IPS-NIHi7 (cell line): ENCODE measurements around the gene JUN.
A peak's percentile ranks its signal among the peaks of the same experiment; 100 is the strongest.
"Not testable (repeated sequence)": the region's sequence is repeated elsewhere in the genome, so short reads cannot be mapped to it uniquely, and the experiment has no call there.

Experiments
- DNase-seq: peaks from one replicate; pipeline ENCODE4 v3.0.0; 2012; ENCODE audit warnings: mixed read lengths; ENCODE audit errors: extremely low spot score

Gene JUN

DNA sequence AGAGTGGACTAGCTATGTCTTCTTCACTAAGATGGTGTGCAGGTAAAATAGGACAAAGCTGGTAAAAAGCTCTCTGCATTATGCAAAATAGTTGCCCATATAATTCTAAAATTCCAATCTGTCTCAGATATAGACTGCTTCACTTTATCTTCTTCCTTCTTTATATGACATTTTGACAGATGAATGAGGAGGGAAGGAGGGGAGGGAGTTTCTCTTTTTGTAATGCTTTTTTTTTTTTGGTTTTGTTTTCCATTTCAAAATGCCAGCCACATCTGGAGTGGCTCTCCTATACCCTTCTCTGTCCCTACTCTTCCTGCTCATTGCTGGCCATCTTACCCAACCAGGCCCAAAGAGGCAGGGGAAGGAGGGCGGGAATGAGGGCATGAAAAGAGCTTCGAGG lies 24.2 kb upstream of the JUN start:
- no peak for DNase-seq

DNA sequence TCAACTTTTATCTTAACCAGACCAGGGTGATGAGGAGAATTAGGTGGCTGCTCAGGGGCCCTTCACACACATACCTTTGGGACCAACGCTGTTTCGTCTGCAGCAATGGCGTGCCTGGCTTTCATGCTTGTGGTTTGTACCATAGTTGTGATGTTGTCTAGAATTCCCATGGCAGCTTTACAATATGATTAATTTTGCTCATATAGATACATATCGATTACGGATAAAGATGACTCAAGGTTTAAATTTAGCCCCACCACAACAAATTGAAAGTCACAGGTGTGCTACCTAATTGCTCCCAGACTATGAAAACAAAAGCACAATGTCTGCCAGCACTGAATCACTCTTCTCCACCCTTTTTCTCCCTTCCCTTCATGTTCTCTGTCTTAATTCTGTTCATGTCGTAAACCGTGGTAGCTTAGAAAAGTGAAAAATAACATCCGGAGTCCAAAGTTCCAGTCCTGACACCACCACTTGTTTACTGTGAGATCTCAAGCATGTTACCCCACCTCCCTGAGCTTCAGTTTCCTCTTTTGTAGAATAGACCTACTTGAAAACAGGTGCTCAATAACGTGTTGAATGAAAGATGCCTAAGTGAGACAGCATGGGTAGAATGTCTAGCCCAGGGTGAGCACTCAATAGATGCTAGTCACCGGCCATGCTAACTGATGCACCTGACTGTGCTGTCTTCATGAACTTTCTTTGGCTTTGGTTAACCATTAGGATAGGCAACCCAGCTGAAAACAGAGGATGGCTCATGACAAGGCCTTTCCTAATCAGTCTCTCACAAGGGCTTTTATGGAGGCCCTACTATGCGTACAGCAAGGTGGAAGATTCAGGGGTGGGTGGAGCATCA lies 22.1 kb upstream of the JUN start:
- no peak for DNase-seq

DNA sequence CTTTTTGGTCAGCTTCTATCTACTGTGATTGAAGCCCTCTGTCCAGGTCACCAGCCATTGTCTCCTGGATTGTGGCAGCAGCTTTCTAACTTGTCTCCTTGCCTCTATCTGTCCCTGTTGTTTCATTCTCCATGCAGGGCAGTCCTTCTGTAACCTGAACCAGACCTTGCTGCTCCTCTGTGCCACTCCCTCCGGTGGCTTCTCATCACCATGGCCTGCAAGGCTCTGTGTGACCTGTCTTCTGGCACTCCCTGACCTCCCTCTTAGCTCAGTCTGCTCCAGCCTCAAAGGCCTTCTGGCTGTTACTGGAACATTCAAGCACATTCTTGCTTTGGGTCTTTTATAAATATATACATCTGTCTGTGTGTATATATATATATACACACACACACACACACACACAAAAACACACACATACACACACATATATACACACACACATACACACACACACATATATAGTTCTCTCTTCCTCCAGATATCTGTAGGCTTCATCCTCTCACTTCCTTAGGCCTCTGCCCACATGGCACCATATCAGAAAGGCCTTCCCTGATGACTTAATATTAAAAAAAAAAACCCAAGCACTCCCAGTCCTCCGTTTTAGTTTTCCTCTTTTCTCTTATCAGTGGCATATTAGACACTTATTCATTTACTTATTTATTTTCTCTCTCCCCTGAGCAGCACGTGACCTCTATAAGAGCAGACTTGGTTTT lies 21.2 kb upstream of the JUN start:
- no peak for DNase-seq

DNA sequence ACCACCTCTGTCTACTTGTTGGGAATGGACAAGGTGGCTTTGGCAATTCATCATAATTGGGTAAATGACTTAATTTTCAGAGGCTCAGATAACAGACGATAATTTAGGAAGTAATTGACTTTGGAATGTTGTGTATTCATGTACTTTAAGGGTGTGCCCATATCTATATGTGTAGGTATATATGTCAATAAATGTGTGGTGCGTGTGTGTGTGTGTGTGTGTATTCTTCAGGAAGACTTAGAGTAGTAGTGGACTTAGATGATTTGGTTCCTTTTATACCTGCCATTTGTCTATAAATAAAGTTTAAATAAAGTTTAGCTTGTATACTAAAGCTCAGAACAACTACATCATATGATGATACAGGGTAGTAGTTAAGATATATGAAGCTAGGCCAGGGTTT lies 20.0 kb upstream of the JUN start:
- DNase-seq: no peak

DNA sequence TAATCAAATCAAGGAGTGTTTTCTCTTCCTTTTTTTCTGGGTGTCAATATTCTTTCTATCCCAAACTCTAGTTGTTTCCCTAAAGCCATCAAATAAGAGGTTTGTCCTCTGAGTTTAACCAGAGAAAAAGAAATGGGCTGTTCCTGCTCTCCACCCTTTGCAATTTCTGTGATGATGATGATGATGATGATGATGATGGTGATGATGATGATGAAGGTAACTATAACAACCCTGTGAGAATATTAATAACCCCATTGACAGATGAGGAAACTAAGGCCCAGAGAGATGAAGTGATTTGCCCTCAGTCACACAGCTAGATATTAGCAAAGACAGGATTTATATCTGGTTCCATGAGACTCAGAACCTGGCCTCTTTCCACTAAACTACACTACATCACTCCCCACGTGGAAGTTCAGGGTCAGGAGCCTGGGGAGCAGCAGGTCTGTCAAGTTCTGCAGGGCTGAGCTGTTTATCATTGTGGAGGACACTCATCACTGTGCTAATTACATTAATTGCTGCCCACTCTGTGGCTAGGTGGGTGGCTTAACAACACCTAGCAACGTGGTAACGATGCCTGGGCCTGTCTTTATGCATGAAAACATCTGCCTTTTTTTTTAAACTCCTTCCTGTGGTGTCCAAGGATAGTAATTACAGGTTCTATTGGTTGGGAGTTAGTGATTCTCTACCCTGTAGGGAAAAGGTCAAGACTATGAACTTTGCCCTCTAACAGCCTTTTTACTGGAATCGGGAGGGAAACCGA lies 19.0 kb upstream of the JUN start:
- DNase-seq: no peak

DNA sequence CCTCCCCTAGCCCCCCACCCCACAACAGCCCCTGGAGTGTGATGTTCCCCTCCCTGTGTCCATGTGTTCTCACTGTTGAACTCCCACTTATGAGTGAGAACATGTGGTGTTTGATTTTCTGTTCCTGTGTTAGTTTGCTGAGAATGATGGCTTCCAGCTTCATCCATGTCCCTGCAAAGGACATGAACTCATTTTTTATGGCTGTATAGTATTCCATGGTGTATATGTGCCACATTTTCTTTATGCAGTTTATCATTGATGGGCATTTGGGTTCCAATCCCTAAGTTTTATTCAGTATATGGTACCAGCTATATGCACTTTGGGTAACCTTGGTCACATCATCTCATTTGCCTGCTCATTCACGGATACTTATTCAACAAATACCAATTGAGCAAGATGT lies 17.4 kb upstream of the JUN start:
- DNase-seq: not testable (repeated sequence)

DNA sequence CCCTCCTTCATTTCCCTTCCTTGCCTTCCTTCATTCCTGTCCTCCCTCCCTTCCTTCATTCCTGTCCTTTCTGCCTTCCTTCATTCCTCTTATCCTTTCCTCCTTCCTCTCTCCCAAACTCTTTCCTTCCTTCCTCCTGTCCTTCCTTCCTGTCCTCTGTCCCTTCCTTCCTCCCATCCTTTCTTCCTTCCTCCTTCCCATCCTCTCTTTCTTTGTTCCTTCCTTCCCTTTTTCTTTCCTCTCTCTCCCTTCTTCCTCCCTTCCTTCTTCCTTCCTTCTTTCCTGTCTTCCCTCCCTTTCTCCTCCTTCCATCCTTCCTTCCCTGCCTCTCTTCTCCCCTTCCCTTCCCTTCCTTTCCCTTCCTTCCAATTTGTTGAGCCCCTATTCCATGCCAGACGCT lies 15.8 kb upstream of the JUN start:
- no peak for DNase-seq

DNA sequence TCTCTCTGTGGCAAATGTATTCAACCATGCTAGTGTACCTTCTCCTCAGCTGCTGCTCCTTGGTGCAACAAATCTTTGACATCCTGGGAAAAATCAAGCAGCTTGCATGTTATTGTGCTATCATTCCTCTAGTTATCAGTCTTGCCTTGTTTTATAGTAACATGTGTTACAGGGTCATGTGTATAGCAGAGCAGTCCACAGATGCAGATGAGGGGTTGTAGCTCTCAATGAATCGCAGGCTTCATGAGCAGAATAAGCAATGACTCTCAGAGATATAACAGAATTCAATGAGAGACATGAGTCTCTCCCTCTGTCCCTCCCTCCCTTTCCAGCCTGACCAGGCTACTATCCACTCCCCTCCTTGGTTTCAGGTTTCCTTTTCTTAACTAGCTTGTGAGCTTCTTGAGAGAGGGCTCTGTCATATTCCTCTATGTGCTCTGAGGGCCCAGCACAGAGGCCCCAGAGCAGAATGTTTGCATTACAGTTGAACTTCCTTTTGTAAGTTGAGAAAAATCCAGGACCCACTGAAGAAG lies 15.1 kb upstream of the JUN start:
- no peak for DNase-seq

DNA sequence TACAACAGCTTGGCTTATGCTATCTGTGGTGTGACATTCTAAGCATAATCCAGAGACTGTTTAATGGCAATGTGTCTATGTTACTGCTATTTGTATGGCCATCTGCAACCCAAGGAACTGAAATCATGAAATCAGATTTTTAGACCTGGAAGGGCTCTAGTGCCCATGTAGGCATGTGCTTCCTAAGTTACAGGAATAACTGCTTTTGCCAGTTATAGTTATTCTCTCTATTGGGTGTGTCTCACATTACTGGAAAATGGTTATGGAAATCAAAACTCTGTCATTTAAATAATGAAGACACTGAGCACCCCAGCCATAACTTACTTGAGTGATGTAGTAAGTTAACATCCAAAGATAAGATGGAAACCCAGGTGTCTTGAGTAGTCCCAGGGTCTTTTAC lies 12.6 kb upstream of the JUN start:
- DNase-seq: no peak

DNA sequence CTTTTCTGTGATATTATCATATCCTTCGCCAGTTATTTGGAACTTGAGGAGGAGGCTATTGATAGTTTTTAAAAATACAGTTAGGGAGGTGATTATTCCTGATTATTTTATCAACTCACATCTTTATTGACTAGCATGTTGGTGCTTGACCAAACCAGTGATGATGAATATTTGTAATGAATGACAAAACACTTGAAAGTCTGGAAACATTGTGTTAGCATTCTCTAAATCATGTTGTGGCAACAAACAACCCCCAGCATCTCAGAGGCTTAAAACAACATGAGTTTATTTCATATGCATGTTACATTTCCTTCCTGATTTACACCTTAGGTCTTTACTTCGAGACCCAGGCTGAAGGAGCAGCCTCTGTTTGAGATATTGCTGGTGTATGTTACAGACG lies 10.7 kb upstream of the JUN start:
- no peak for DNase-seq

DNA sequence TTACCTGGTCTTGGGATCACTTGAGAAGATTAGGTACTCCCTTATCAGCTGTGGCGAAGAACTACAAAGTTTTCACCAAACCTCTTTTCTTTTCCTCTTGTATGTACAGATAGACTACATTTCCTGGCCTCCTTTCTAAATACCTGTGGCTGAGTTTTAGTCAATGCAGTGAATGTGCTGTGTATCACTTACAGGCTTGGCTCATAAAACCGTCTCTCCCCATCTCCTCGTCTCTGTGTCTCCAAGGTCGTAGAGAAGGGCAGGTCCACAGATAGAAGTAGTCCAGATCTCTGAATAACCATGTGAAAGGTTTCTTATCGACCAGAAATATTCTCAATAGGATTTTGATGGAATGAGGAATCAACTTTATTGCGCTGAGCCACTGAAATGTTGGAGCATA lies 9.0 kb upstream of the JUN start:
- DNase-seq: no peak

DNA sequence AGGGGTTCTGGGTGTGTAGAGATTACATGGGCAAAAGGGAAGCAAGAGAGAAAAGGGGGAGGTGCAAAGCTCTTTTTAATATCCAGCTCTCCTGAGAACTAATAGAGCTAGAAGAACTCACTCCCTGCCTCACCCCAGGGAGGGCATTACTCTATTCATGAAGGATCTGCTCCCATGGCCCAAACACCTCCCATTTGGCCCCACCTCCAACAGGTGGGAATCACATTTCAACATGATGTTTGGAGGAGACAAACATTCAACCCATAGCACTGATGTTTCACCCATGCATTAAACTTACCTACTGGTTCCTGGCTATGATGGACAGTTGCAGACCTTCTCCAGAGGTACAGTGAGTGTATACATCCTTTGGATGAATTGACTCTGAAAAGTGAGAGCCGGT lies 7.3 kb upstream of the JUN start:
- DNase-seq: no peak

DNA sequence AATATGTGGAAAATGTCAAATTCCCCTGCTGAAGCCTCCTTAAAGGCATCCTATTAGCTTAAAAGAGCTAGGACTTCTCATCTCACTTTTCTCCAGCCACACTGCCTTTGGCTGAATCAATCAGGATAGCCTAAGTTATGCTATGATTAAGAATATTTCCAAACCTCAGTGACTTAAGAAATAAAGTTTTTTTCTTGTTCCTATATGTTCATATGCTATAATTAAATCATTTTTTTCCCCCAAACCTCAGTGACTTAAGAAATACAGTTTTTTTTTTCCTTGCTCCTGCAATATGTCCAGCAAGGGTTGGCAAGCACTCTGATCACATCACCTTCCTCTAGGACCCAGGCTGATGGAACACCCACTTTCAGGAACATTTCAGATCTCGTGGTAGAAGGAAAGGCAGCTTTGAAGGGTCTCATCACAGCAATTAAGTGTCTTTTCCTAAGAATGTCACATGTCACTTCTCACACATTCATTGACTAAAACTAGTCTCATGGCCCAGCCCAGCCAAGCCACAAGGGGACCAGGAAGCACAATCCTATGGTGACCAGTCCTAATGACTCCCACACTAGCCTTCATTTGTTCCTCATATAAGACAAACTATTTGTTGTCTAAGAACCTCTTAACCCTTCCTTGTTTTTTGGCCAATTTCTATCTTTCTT lies 6.3 kb upstream of the JUN start:
- no peak for DNase-seq

DNA sequence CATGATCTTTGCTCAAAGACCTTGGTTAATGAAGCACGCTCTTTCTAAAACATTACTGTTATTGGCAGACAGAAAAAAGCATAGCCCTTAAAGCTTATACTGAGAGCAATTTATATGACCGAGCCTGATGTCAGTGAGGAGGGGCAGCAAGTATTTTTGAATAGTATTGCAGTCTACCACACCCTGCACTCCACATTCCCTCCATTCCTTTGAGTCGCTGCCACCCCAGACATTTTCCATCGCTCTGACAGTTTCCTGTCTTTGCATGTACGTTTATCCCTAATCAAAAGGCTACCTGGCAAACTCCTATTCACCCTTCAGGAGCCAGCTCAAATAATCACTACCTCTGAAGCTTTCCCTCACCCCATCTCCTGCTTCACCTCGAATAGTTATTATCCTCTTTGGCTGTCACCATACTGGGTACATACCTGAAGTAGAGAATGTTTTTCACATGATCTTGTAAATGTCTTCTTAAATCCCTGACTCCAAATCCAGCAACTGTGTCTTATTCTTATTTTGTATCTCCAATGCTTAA lies 5.5 kb upstream of the JUN start:
- DNase-seq: no peak

DNA sequence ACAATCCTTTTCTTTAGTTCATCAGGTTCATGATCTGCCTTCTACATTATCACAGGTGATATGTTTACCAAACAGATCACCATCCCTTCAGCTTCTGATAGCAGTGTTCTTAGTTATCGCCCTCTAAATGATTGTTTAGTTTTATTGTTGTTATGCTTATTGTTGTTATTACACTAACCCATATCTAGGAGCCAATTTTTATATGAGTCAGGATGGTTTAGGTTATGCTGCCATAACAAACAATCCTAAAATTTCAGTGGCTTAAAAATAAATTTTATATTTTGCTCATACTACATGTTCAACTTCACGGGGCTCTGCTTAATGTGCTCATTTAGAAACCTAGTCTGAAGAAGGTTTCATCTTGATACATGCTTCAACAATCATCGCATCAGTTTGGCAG lies 4.4 kb upstream of the JUN start:
- DNase-seq: no peak

DNA sequence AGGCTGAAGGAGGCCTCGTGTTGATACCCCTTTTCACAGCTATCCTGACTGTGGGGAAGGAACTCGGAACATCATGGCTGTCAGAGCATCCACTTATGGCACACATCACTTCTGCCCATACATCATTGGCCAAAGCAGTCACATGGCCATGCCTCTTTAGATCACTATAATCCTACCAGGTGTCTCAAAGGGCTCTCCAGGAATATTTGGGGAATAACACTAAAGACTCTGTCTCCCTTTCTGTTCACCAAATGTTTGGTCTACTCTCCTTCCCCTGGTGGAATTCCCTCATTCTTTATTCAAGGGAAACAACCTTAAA lies 3.0 kb upstream of the JUN start:
- no peak for DNase-seq

DNA sequence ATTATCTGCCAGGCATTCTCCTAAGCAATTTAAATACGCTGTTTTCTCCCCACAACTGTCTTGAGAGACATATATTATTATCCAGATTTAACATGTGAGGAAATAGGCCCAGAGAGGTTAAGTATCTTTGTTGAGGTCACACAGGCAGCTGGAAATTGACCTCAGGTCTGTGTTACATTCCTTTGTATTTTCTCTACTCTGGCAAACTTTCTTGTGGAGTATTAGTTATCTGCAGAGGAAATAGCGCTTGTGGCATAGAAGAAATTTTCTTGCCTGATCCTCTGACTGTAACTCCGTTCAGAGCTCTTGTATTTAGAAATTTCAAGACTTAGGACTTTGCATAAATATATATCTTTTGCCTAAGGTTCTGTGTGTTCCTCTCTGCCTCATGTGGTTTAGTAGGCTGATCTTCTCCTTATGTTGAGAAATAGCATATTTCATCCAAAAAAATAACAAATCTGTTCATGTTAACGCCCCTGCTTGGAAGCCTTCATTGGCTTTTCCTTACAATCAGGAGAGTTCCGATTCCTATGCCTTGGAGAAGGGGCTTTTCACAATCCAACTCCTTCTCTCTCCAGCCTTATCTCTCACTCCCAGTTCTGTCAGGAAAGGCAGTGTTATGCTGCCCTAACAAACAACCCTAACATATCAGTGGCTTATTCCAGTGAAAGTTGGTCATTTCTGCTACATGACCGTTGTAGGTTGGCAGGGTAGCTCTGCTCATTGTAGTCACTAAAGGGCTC lies 2.5 kb upstream of the JUN start:
- no peak for DNase-seq

DNA sequence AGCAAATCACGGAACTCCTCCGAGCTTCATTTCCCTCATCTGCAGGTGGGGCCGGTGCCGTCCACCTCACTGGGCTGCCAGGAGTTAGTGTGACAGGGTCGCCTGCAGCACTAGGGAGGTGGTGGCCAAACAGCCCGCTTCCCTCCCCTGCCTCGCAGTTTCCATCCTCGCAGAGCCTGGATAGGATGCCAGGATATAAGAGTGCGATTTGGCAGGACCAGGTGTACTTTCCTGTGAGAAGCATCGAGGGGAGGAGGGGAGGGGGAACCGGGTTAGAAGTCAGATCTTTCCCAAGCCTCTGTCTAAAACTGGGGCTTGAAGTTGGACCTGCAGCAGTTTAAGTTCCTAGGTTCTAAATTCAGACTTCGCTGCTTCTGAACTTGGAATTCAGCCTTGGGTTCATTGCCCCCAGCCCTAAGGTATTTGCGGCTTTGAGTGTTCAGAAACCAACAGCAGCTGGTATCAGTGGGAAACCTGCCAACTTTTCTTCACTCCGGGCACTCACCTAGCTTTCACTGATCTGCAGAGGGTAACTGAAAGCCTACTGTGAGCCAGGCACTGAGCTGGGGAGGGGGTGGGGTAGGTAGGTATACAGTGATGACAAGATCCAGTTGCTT lies 1.7 kb upstream of the JUN start:
- peak; percentile 56 for DNase-seq

DNA sequence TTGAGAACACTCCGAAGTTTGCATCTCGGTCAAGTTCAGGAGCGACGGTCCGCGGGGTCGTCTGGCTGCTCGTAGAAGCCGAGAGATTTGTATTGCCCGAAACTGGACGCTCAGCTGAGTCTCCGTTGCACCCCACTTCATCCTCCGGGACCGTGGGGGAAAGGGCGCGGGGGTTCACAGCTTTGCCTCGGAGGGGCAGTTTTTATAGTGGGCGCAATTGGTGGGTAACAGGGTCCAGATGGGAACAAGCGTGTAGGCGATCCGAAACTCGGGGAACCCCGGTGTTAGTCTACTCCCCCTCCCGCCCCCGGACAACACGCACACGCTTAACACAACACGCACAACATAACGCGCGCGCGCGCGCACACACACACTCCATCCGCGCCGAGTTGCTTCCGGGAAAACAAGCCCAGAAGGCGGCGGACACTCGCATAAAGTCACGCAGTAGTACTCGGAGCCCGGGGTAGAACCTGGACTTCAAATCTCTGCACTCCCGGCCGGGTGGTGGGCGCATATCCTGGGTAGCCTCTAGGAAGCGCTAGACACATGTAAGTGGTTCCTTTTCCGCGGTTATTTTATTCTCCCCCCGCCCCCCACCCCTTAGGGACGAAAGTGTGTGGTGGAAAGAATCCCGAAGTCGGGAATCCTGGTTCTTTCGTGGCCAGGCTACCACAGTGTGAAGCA lies 1.1 kb upstream of the JUN start:
- peak; percentile 62 for DNase-seq
